K562 (cell line): ENCODE measurements around the gene PIEZO2. TPM values are rescaled to one million over a fixed set of nuclear protein-coding genes. Genes with fewer than 3 reads are reported as not detected.

Experiments used
- polyA plus RNA-seq, 8 experiments: library from polyadenylated mRNA; depleted of rRNA in 4 of 8; stranded (reverse) in 5 of 8; unstranded in 3 of 8; fragments of >200 nt; fragmentation: Nextera tagmentation in 2 of 8; fragmentation: Illumina TruSeq in 1 of 8; extraction: Ambion mirVana in 2 of 8; extraction: Trizol in 1 of 8; gene quantifications; 2 replicates each; pipeline versions ENCODE4 v1.2.1 to v1.2.3, GENCODE V29; 2011 to 2014; ENCODE audit warnings: inconsistent platforms in 1 of 8, missing spikeins in 1 of 8
- total RNA-seq, 7 experiments: library from RNA; depleted of rRNA in 6 of 7; stranded (reverse); fragments of >200 nt in 6 of 7; fragmentation: Illumina TruSeq in 2 of 7; extraction: Trizol in 2 of 7; gene quantifications; 2 replicates each; pipeline versions ENCODE4 v1.2.1 to v1.2.3, GENCODE V29; 2011 to 2021; ENCODE audit warnings: low replicate concordance in 1 of 7
- TF ChIP-seq, protein P1 (sequence below), 2 experiments: fragments of 450-650 bp; formaldehyde crosslinking in 1 of 2; IDR thresholded peaks; 2 replicates each; pipeline versions ENCODE4 v1.4.0 to v1.6.1; 2014 to 2020; ENCODE audit warnings: mild to moderate bottlenecking in 2 of 2, borderline replicate concordance in 1 of 2, low read depth in 1 of 2

Gene PIEZO2
- total and polyA plus RNA-seq, 9 of the 15 experiments (the other 6 are each of a cell fraction or from before 2014, with no cell fraction given) = 0.54 to 4.1 (median 2.0) TPM

GRCh38 chr18:11019295-11020105, 129.9 kb downstream of the PIEZO2 start (continued):
- TF ChIP-seq, protein P1, sequence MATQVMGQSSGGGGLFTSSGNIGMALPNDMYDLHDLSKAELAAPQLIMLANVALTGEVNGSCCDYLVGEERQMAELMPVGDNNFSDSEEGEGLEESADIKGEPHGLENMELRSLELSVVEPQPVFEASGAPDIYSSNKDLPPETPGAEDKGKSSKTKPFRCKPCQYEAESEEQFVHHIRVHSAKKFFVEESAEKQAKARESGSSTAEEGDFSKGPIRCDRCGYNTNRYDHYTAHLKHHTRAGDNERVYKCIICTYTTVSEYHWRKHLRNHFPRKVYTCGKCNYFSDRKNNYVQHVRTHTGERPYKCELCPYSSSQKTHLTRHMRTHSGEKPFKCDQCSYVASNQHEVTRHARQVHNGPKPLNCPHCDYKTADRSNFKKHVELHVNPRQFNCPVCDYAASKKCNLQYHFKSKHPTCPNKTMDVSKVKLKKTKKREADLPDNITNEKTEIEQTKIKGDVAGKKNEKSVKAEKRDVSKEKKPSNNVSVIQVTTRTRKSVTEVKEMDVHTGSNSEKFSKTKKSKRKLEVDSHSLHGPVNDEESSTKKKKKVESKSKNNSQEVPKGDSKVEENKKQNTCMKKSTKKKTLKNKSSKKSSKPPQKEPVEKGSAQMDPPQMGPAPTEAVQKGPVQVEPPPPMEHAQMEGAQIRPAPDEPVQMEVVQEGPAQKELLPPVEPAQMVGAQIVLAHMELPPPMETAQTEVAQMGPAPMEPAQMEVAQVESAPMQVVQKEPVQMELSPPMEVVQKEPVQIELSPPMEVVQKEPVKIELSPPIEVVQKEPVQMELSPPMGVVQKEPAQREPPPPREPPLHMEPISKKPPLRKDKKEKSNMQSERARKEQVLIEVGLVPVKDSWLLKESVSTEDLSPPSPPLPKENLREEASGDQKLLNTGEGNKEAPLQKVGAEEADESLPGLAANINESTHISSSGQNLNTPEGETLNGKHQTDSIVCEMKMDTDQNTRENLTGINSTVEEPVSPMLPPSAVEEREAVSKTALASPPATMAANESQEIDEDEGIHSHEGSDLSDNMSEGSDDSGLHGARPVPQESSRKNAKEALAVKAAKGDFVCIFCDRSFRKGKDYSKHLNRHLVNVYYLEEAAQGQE (IDR thresholded peaks at IDR 0.05; ENCODE audit: borderline replicate concordance) = no peak
- TF ChIP-seq, protein P1 (CRISPR knock-in tag; IDR thresholded peaks at IDR 0.05; ENCODE audit: low read depth) = no peak
